Stimulated activated CD8-positive, alpha-beta memory T cell treated with anti-CD3 and anti-CD28 coated beads, Interleukin-4, amount 100 ng/mL, for 48 hours (primary cell): ENCODE measurements around the gene DLST.

ENCODE experiments used
- DNase-seq: peaks from one replicate; pipeline ENCODE4 v3.0.0-alpha.2; 2020

DLST gene

GRCh38 chr14:74881431-74882102 lies at the start of gene DLST:
TSS of gene DLST (plus strand) at chr14:74881916. CDS start at chr14:74881954, 38 bp downstream.
- DNase-seq: peak; percentile 93

- DNase-seq: no peak
Observed at GRCh38 chr14:74832849-74833248, 48.9 kb upstream of the DLST start.

- DNase-seq: no peak
Observed at GRCh38 chr14:74834692-74835392, 46.9 kb upstream of the DLST start.

GRCh38 chr14:74835645-74836250 lies 46.0 kb upstream of the DLST start:
- DNase-seq: no peak

GRCh38 chr14:74836251-74836960 lies 45.3 kb upstream of the DLST start:
- no peak for DNase-seq

- no peak for DNase-seq
Observed at GRCh38 chr14:74838166-74838565, 43.5 kb upstream of the DLST start.

- DNase-seq: no peak
Observed at GRCh38 chr14:74840603-74841030, 41.1 kb upstream of the DLST start.

GRCh38 chr14:74841230-74842207 lies 40.2 kb upstream of the DLST start:
- no peak for DNase-seq

- no peak for DNase-seq
Observed at GRCh38 chr14:74843653-74844052, 38.1 kb upstream of the DLST start.

GRCh38 chr14:74846168-74846567 lies 35.5 kb upstream of the DLST start:
- no peak for DNase-seq

- DNase-seq: no peak
Observed at GRCh38 chr14:74846968-74847665, 34.6 kb upstream of the DLST start.

- DNase-seq: no peak
Observed at GRCh38 chr14:74848768-74849167, 32.9 kb upstream of the DLST start.

- no peak for DNase-seq
Observed at GRCh38 chr14:74852922-74853530, 28.7 kb upstream of the DLST start.

GRCh38 chr14:74853581-74853980 lies 28.1 kb upstream of the DLST start:
- no peak for DNase-seq

- no peak for DNase-seq
Observed at GRCh38 chr14:74855021-74855420, 26.7 kb upstream of the DLST start.

GRCh38 chr14:74855945-74856344 lies 25.8 kb upstream of the DLST start:
- no peak for DNase-seq

GRCh38 chr14:74856366-74856765 lies 25.4 kb upstream of the DLST start:
- no peak for DNase-seq

- no peak for DNase-seq
Observed at GRCh38 chr14:74858022-74858421, 23.7 kb upstream of the DLST start.

GRCh38 chr14:74859757-74860552 lies 21.8 kb upstream of the DLST start:
- DNase-seq: no peak
